Stomach smooth muscle (tissue), 2 donors: ENCODE results near the gene PROM1.

Experiments
- H3K27ac ChIP-seq: one replicate; pipeline ENCODE4 v1.7.0; 2013; ENCODE audit warnings: mild to moderate bottlenecking, low read length, inconsistent platforms
- H3K27me3 ChIP-seq, 2 donors: one replicate each; pipeline ENCODE4 v1.7.0; 2013; ENCODE audit warnings: low read length in 2 of 2; ENCODE audit not compliant: insufficient read depth in 2 of 2, control insufficient read depth in 1 of 2
- H3K36me3 ChIP-seq, 2 donors: one replicate each; pipeline ENCODE4 v1.7.0; 2013; ENCODE audit warnings: low read length in 2 of 2; ENCODE audit not compliant: control insufficient read depth in 2 of 2, insufficient read depth in 2 of 2
- H3K4me1 ChIP-seq: one replicate; pipeline ENCODE4 v1.7.0; 2013; ENCODE audit warnings: low read length; ENCODE audit not compliant: control insufficient read depth, insufficient read depth
- H3K4me3 ChIP-seq, 2 donors: one replicate each; pipeline ENCODE4 v1.7.0; 2013; ENCODE audit warnings: low read length in 2 of 2
- H3K9ac ChIP-seq, 2 donors: one replicate each; pipeline ENCODE4 v1.7.0; 2013; ENCODE audit warnings: low read length in 2 of 2, mild to moderate bottlenecking in 1 of 2
- H3K9me3 ChIP-seq, 2 donors: one replicate each; pipeline ENCODE4 v1.7.0; 2013; ENCODE audit warnings: low read length in 2 of 2; ENCODE audit not compliant: control insufficient read depth in 2 of 2
- donor health status: healthy.
- donor health status: Pancreatic carcinoma.

PROM1 gene

GRCh38 chr4:15990570-15991285 is 93.1 kb downstream of the PROM1 start:
- no peaks in the 10 kb centered on the region for H3K4me1 ChIP-seq
- H3K9me3 ChIP-seq: no peaks in the 10 kb centered on the region
- H3K4me3 ChIP-seq: no peak overlapping the region
- H3K27me3 ChIP-seq: peaks cover 0 to 2% of the 10 kb centered on the region in 2 donors
- no peak overlapping the region for H3K9ac ChIP-seq
- H3K27ac ChIP-seq: no peak overlapping the region
- no peaks in the 10 kb centered on the region for H3K36me3 ChIP-seq

DNA sequence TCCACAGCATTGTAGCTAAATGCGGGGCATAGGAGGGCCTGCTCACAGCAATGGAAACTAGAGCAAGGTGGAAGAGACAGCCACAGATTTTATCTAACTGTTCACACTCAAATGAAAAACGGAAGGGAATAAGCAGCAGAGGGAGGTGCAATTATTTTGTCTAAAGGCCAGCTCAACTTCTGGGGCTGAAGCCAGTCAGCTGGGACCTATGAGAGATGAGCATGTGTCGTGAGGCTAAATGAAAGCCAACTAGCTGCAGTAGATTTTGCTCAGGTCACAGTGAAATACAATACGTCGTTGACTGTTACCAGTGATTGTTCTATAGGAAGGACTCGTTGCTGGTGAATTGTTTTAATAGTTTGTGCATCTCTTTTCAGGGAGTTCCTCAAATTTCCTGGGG is 94.4 kb downstream of the PROM1 start:
- H3K9me3 ChIP-seq: no peaks in the 10 kb centered on the region
- no peaks in the 10 kb centered on the region for H3K4me1 ChIP-seq
- no peak overlapping the region for H3K27ac ChIP-seq
- no peaks in the 10 kb centered on the region for H3K36me3 ChIP-seq
- H3K27me3 ChIP-seq: peaks cover 0 to 2% of the 10 kb centered on the region in 2 donors
- no peak overlapping the region for H3K4me3 ChIP-seq
- H3K9ac ChIP-seq: no peak overlapping the region

GRCh38 chr4:15988222-15988621 is 95.6 kb downstream of the PROM1 start:
- peaks cover 0 to 2% of the 10 kb centered on the region in 2 donors for H3K27me3 ChIP-seq
- H3K36me3 ChIP-seq: no peaks in the 10 kb centered on the region
- no peak overlapping the region for H3K9ac ChIP-seq

DNA sequence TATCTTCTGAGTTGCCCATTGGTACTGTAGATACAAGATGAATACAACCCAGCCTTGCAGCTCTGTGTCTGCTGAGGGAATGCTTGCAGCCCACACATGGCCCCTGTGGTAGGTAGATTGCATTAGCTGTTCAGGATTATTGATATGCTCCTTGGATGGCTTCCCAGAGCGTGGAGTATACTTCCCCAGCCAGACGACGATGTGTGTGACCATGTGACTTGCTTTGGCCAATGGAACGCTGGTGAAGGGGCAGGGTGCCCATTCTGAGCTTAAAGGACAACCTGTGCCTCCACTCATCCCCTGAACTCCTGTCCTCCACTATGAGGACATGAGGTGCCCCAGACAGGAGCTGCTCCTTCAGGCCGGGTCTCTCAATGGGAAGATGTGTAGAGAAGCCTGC is 96.9 kb downstream of the PROM1 start:
- Histone ChIP-seq H3K4me1 (no peaks in the 10 kb centered on the region), H3K36me3 (no peaks in the 10 kb centered on the region), H3K27me3 (peaks cover 0 to 2% of the 10 kb centered on the region in 2 donors), H3K9me3 (no peaks in the 10 kb centered on the region), H3K4me3 (no peak overlapping the region), H3K27ac (no peak overlapping the region), H3K9ac (no peak overlapping the region)

More at GRCh38 chr4:15988222-15988621, 95.6 kb downstream of the PROM1 start:
- Histone ChIP-seq H3K9me3 (no peaks in the 10 kb centered on the region), H3K27ac (no peak overlapping the region), H3K4me3 (no peak overlapping the region), H3K4me1 (no peaks in the 10 kb centered on the region)

GRCh38 chr4:15983610-15984009 is 100.2 kb downstream of the PROM1 start:
- Histone ChIP-seq H3K4me3 (no peak overlapping the region), H3K9me3 (no peaks in the 10 kb centered on the region), H3K36me3 (no peaks in the 10 kb centered on the region), H3K27me3 (no peaks in the 10 kb centered on the region), H3K9ac (no peak overlapping the region), H3K4me1 (no peaks in the 10 kb centered on the region), H3K27ac (no peak overlapping the region)

- no peak overlapping the region for H3K4me3 ChIP-seq
- no peaks in the 10 kb centered on the region for H3K27me3 ChIP-seq
- H3K36me3 ChIP-seq: no peaks in the 10 kb centered on the region
- no peaks in the 10 kb centered on the region for H3K4me1 ChIP-seq
- no peak overlapping the region for H3K9ac ChIP-seq
- no peak overlapping the region for H3K27ac ChIP-seq
- H3K9me3 ChIP-seq: no peaks in the 10 kb centered on the region
These were observed 100.8 kb downstream of the PROM1 start for GRCh38 chr4:15982842-15983524.

- no peak overlapping the region for H3K27ac ChIP-seq
- H3K4me3 ChIP-seq: no peak overlapping the region
- H3K9me3 ChIP-seq: no peaks in the 10 kb centered on the region
- peaks cover 0 to 2% of the 10 kb centered on the region in 2 donors for H3K27me3 ChIP-seq
- no peaks in the 10 kb centered on the region for H3K4me1 ChIP-seq
- no peaks in the 10 kb centered on the region for H3K36me3 ChIP-seq
- no peak overlapping the region for H3K9ac ChIP-seq
These were observed 107.1 kb downstream of the PROM1 start for GRCh38 chr4:15976456-15977447.

DNA sequence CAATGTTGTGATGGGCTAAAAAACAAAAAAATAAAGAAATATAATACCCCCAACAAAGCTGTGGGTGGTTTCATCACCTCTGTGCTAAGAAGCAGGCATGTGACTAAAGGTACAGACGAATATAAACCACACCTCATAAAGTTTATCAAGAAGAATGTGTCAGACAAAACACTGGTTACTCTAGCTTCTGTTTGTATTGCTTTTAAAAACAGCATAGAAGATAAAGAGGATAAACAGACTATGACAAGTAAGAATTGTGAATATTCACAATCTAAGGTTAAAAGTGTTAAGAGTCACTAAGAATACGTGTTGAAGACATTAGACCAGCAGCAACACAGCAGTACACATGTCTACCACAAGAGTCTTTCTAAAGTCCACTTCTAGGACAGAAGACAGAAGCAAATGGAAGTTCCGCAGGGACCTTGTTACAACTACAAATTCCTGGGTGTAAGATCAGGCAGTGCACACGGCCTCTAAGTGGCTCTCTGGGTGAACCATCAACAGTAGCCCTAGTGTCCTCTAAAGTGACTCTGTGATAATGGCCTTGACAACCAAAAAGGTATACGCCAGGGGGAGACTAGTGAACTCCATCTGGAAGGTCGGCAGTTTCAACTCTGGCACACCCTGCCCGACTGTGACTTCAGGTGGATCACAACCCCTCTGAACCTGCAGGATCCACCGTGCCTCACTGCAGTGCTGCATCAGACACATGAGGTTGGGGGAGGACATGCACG is 112.6 kb downstream of the PROM1 start:
- H3K27me3 ChIP-seq: peaks cover 0 to 4% of the 10 kb centered on the region in 2 donors
- no peaks in the 10 kb centered on the region for H3K4me1 ChIP-seq

DNA sequence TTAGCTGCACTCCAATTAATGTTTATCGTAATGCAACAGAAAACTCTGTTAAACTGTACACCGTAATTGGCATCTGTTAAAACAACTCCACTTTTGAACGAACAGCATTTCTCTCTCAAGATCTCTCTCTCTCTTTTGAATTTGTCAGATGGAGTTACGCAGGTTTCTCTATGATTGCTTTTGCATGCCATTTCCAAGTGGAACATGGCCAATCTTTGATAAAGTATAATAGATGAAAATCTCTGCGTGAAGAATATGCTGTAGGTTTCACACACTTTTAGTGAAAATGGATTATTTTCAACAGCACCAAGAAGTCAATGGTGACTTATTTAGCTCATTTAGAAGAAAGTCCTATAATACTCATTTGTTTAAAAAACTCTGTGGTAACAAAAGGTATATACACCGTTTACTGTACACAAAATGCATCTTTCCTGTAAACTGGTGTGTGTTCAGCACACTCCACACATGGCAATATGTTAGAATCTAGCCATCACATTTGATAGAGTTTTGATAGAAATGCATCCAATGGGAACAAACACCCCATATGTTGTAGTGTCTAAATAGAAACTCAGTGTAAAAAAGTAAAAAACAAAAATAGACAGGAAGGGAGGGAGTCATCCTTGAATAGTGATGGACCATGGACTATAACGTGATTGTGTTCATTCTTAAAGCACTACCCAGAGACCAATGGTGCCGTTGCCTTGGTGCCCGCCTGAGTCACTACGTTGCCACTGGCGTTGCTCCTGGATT is 115.1 kb downstream of the PROM1 start:
- H3K4me1 ChIP-seq: no peaks in the 10 kb centered on the region
- H3K27ac ChIP-seq: no peak overlapping the region
- H3K36me3 ChIP-seq: no peaks in the 10 kb centered on the region
- peaks cover 0 to 4% of the 10 kb centered on the region in 2 donors for H3K27me3 ChIP-seq
- H3K9me3 ChIP-seq: peaks cover 3 to 6% of the 10 kb centered on the region in 2 donors
- H3K9ac ChIP-seq: no peak overlapping the region
- no peak overlapping the region for H3K4me3 ChIP-seq

More for the DNA sequence above, 112.6 kb downstream of the PROM1 start:
- Histone ChIP-seq H3K27ac (no peak overlapping the region), H3K9ac (no peak overlapping the region), H3K4me3 (no peak overlapping the region), H3K9me3 (peaks cover under 1 to 6% of the 10 kb centered on the region in 2 donors), H3K36me3 (no peaks in the 10 kb centered on the region)
